Uterus (tissue), 4 donors: Measurements from ENCODE around the gene STAT4. TPM values are rescaled to one million over a fixed set of nuclear protein-coding genes. Genes with fewer than 3 reads are reported as not detected.

Experiments
- DNase-seq, 2 donors: peaks; one replicate each; pipeline ENCODE4 v3.0.0-alpha.2; 2019 to 2020
- H3K27ac ChIP-seq, 2 donors: fragments of 200-600 bp; sonication (generic); 1 replicate in 1 of 2; 2 replicates in 1 of 2; pipeline ENCODE4 v1.5.1; 2016 to 2018
- H3K27me3 ChIP-seq, 2 donors: fragments of 200-600 bp; sonication (generic); one replicate each; pipeline ENCODE4 v1.5.1; 2018 to 2019; ENCODE audit warnings: control low read depth in 1 of 2
- H3K36me3 ChIP-seq, 2 donors: fragments of 200-600 bp; sonication (generic); one replicate each; pipeline ENCODE4 v1.5.1; 2019; ENCODE audit warnings: control low read depth in 1 of 2
- H3K4me1 ChIP-seq, 2 donors: fragments of 200-600 bp; sonication (generic); one replicate each; pipeline ENCODE4 v1.5.1; 2018 to 2019; ENCODE audit warnings: control low read depth in 1 of 2
- H3K4me3 ChIP-seq, 2 donors: fragments of 200-600 bp; sonication (generic); 1 replicate in 1 of 2; 2 replicates in 1 of 2; pipeline ENCODE4 v1.5.1; 2018 to 2019; ENCODE audit warnings: mild to moderate bottlenecking in 1 of 2
- H3K9me3 ChIP-seq, 2 donors: fragments of 200-600 bp; sonication (generic); one replicate each; pipeline ENCODE4 v1.5.1; 2019; ENCODE audit warnings: control low read depth in 1 of 2
- POLR2A ChIP-seq, 2 donors: fragments of 450-650 bp; IDR thresholded peaks; one replicate each; pipeline ENCODE4 v1.6.1; 2016; ENCODE audit warnings: antibody characterized with exemption in 2 of 2, mild to moderate bottlenecking in 1 of 2, moderate library complexity in 1 of 2
- intact Hi-C: fragments of 100-400 bp; cut with DNase I; formaldehyde crosslinking; loops from one replicate; pipeline ENCODE4 v1.15.1; 2023; ENCODE audit warnings: low total_unique reads
- total RNA-seq, 4 donors: library from RNA; depleted of rRNA in 3 of 4; stranded (reverse); fragments of >200 nt in 3 of 4; gene quantifications; one replicate each; pipeline versions ENCODE4 v1.1.0 to v1.2.4, GENCODE V29; 2014 to 2023
- TF ChIP-seq, protein P1 (sequence below), 4 experiments: fragments of 200-600 bp in 2 of 4; fragments of 450-650 bp in 2 of 4; sonication (generic) in 2 of 4; IDR thresholded peaks; one replicate each; pipeline ENCODE4 v1.5.1; 2016 to 2019; ENCODE audit warnings: antibody characterized with exemption in 4 of 4, mild to moderate bottlenecking in 2 of 4, moderate library complexity in 1 of 4
- donor health status: DM: yes; HTN: yes; CAD: no.

STAT4 gene
- total RNA-seq, 4 donors from 2014 or later: 0.51 to 4.8 (median 2.3) TPM; not detected in 1

DNA sequence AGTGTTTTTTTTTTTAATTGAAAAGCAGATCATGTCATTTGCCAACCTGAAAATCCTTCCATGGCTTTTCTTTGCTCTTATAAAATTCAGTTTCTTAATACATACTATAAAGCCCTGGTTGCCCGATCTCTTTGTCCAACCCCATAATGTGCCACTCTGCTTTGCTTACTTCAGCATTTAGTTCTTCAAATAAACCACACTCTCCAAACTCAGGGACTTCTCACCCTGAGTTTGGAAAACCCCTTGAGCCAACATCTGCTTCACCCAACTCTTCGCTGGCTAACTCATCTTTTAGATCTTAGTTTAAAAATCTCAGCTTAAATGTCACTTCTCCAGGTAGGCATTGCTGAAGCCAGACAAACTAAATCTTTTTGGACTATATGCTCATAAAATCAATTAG is 135.6 kb downstream of the STAT4 start:
- H3K4me3 ChIP-seq: no peak overlapping the region
- no peak overlapping the region for H3K27ac ChIP-seq
- H3K9me3 ChIP-seq: no peaks in the 10 kb centered on the region
- DNase-seq: no peak
- TF ChIP-seq POLR2A (IDR thresholded peaks at IDR 0.05): no peak
- TF ChIP-seq, protein P1, sequence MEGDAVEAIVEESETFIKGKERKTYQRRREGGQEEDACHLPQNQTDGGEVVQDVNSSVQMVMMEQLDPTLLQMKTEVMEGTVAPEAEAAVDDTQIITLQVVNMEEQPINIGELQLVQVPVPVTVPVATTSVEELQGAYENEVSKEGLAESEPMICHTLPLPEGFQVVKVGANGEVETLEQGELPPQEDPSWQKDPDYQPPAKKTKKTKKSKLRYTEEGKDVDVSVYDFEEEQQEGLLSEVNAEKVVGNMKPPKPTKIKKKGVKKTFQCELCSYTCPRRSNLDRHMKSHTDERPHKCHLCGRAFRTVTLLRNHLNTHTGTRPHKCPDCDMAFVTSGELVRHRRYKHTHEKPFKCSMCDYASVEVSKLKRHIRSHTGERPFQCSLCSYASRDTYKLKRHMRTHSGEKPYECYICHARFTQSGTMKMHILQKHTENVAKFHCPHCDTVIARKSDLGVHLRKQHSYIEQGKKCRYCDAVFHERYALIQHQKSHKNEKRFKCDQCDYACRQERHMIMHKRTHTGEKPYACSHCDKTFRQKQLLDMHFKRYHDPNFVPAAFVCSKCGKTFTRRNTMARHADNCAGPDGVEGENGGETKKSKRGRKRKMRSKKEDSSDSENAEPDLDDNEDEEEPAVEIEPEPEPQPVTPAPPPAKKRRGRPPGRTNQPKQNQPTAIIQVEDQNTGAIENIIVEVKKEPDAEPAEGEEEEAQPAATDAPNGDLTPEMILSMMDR (IDR thresholded peaks at IDR 0.05): no peak
- no peaks in the 10 kb centered on the region for H3K36me3 ChIP-seq
- H3K27me3 ChIP-seq: no peaks in the 10 kb centered on the region
- peaks cover 0 to 3% of the 10 kb centered on the region in 2 donors for H3K4me1 ChIP-seq
- intact Hi-C loops: no loop called here

DNA sequence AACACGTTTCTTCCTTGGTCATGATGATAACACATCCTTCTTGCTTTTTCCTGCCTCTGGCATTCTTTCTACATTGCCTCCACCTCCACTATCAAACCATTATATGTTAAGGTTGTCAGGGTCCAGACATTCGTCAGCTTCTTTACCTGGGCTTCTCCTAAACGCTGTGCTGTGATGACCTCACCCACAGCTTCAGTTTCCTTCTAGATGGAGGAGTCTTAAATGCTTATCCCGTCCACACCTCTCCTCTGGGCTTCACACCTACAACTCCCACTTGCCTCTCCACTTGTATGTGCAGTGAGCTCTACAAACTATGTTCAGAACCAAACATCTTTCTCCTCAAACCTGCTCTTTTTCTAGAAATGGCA is 136.2 kb downstream of the STAT4 start:
- peak overlapping the region; percentile 70 to 92 for H3K4me3 ChIP-seq
- intact Hi-C loops: no loop called here
- TF ChIP-seq, protein P1 (IDR thresholded peaks at IDR 0.05): no peak
- no peak for TF ChIP-seq POLR2A (IDR thresholded peaks at IDR 0.05)
- no peak for DNase-seq
- no peaks in the 10 kb centered on the region for H3K9me3 ChIP-seq
- peak overlapping the region; percentile 85 to 90 for H3K27ac ChIP-seq
- no peaks in the 10 kb centered on the region for H3K27me3 ChIP-seq
- H3K36me3 ChIP-seq: no peaks in the 10 kb centered on the region
- peaks cover 0 to 3% of the 10 kb centered on the region in 2 donors for H3K4me1 ChIP-seq

DNA sequence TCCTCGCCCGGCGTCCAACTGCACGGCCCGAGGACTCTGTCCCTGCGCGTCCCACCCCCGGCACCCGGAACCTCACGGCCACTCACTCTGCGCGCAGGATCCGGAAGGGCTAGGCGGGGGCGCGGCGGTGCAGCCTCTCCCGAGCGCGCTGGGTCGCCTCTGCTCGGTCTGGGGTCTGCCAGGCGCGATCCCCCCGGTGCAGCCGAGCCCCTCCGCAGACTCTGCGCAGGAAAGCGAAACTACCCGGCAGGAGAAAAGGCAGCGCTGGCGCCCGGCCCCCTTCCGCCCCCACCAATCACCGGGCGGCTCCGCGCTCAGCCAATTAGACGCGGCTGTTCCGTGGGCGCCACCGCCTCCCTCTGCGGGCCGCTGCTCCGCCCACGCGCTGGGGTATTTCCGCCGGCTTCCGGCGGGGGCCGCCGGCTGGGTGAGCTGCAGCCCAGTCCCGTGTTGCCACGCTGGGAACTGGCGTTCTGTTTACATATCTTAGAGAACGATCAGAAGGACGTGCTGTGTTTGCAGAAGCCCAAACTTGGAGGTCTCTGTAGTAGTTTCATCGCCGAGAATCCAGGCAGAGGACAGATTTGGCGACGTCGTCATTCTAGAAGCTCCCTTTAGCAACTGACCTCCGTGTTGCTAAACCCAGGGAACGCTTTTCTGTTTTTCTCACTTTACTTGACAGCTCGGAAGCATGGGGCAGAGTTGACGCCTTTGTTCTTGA is 136.7 kb downstream of the STAT4 start, which contains the start of gene STAT1:
TSS of gene STAT1 (minus strand) at position 240 of the 721 bp plus-strand sequence. CDS start 4,168 bp downstream, outside the sequence.
- H3K4me3 ChIP-seq: peak within 1 kb of the TSS; percentile 70 to 92
- no peaks in the 10 kb centered on the region for H3K9me3 ChIP-seq
- peaks cover 0 to 3% of the 10 kb centered on the region in 2 donors for H3K4me1 ChIP-seq
- no peaks in the 10 kb centered on the region for H3K27me3 ChIP-seq
- intact Hi-C loops: no loop called here
- no peaks in the 10 kb centered on the region for H3K36me3 ChIP-seq
- DNase-seq: peak; percentile 88 to 96
- TF ChIP-seq, protein P1 (IDR thresholded peaks at IDR 0.05): peak in 2 of 4 experiments; percentile 4 to 49
- peak; percentile 76 to 88 for TF ChIP-seq POLR2A (IDR thresholded peaks at IDR 0.05)
- H3K27ac ChIP-seq: peak within 1 kb of the TSS; percentile 85 to 90

DNA sequence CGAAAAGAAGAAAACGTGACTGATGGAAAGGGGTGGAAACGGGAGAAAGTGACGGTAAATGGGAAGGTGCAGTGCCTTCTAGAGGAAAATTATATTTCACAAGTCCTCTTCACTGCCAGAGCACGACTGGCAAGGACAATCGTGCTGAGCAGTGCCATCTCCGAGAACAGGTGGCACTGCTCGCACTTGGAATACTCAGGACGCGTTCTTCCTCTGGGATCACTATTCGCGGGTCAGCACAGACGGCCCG is 137.2 kb downstream of the STAT4 start:
- peak overlapping the region; percentile 85 to 90 for H3K27ac ChIP-seq
- no peaks in the 10 kb centered on the region for H3K27me3 ChIP-seq
- intact Hi-C loops: no loop called here
- TF ChIP-seq, protein P1 (IDR thresholded peaks at IDR 0.05): no peak
- TF ChIP-seq POLR2A (IDR thresholded peaks at IDR 0.05): no peak
- H3K36me3 ChIP-seq: no peaks in the 10 kb centered on the region
- DNase-seq: no peak
- H3K9me3 ChIP-seq: no peaks in the 10 kb centered on the region
- H3K4me3 ChIP-seq: peak overlapping the region; percentile 70 to 92
- H3K4me1 ChIP-seq: peaks cover 0 to 3% of the 10 kb centered on the region in 2 donors

DNA sequence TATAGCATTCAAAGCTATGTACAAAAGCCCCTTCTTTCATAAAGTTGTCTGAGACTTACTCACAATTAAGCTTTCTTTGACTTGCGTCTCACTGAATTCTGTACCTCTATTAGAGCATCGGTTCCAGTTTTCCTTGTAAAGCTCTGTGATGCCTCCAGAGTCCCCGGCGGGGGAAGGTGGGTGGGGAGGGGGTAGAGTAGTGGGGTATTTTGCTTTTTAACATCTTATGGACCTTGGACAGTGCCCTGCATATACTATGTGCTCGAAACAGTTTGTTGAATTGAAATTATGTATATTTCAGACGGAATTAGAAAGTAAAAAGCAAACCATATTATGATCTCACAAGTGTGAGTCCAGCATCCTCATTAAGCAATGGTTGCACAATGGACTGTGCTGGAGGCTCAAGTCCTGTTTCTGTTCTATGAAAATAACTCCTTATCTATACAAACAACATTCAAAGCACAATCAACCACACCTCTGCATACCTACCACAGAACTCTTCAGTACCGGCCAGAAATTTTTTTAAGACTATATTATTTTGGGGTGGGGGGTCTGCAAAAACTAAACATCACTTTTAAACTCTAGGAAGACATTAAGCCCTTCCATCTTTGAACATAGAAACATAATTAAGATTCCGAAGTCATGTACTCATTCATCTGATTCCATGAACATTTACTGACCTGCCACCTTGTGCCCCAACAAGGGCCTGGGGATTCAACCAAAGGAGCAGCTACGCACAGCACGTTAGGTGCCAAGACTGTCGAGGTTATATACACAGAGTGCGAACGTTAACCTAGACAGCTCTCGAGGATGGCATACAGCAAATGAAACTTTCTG is 137.7 kb downstream of the STAT4 start:
- peak overlapping the region; percentile 85 to 90 for H3K27ac ChIP-seq
- intact Hi-C loops: no loop called here
- H3K9me3 ChIP-seq: no peaks in the 10 kb centered on the region
- peaks cover 0 to 3% of the 10 kb centered on the region in 2 donors for H3K4me1 ChIP-seq
- H3K36me3 ChIP-seq: no peaks in the 10 kb centered on the region
- peak overlapping the region; percentile 70 to 92 for H3K4me3 ChIP-seq
- DNase-seq: peak in 1 of 2 donors; percentile 23
- TF ChIP-seq, protein P1 (IDR thresholded peaks at IDR 0.05): no peak
- TF ChIP-seq POLR2A (IDR thresholded peaks at IDR 0.05): no peak
- H3K27me3 ChIP-seq: no peaks in the 10 kb centered on the region
